ENCODE measurements around the gene TBC1D12.

DNA sequence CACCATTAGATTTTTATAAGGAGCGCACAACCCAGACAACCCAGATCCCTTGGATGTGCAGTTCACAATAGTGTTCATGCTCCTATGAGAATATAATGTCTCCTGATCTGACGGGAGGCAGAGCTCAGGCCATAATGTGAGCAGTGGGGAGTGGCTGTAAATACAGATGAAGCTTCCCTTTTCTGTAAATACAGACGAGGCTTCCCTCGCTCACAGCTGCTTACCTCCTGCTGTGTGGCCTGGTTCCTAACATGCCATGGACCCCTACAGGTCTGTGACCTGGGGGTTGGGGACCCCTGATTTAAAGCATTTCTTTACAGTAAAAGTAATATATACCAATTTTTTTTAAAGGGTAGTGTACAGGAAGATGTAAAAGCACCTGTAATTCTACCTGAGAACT is 176.4 kb downstream of the TBC1D12 start:
- TF ChIP-seq, protein P1, sequence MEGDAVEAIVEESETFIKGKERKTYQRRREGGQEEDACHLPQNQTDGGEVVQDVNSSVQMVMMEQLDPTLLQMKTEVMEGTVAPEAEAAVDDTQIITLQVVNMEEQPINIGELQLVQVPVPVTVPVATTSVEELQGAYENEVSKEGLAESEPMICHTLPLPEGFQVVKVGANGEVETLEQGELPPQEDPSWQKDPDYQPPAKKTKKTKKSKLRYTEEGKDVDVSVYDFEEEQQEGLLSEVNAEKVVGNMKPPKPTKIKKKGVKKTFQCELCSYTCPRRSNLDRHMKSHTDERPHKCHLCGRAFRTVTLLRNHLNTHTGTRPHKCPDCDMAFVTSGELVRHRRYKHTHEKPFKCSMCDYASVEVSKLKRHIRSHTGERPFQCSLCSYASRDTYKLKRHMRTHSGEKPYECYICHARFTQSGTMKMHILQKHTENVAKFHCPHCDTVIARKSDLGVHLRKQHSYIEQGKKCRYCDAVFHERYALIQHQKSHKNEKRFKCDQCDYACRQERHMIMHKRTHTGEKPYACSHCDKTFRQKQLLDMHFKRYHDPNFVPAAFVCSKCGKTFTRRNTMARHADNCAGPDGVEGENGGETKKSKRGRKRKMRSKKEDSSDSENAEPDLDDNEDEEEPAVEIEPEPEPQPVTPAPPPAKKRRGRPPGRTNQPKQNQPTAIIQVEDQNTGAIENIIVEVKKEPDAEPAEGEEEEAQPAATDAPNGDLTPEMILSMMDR (IDR thresholded peaks at IDR 0.05; ENCODE audit: insufficient read depth, low read length, poor library complexity, severe bottlenecking) = no peak
- no peak for TF ChIP-seq EZH2phosphoT487 (conservative IDR thresholded peaks at IDR 0.05; ENCODE audit: low read length)

Measured in SU-DHL-6 (cell line).